Calu3 (cell line): Measurements from ENCODE around the gene C11orf24. TPM values are rescaled to one million over a fixed set of nuclear protein-coding genes. Genes with fewer than 3 reads are reported as not detected.
A peak's percentile ranks its signal among the peaks of the same experiment; 100 is the strongest.

Experiments used
- BruUV-seq: library from RNA; stranded (reverse); fragments of 400-500 nt; replicated peaks from 2 replicates; lab custom pipeline; 2021; lab: Mats Ljungman, UMichigan
- CTCF ChIA-PET: fragments of 300-600 bp; sonication (Branson Sonifier 250); formaldehyde crosslinking; loops from one replicate; lab custom pipeline; 2022; ENCODE audit warnings: antibody characterized with exemption; lab: Charles Lee
- DNase-seq: peaks from one replicate; pipeline ENCODE4 v3.0.0; 2022
- H3K27ac Mint-ChIP-seq: one replicate; pipeline ENCODE4 v1.8.0; 2022; ENCODE audit warnings: mixed read lengths; ENCODE audit not compliant: unreplicated experiment
- H3K27me3 Mint-ChIP-seq: one replicate; pipeline ENCODE4 v1.8.0; 2022; ENCODE audit warnings: mixed read lengths; ENCODE audit not compliant: unreplicated experiment
- H3K36me3 Mint-ChIP-seq: one replicate; pipeline ENCODE4 v1.8.0; 2022; ENCODE audit warnings: mild to moderate bottlenecking, moderate library complexity, mixed read lengths; ENCODE audit not compliant: insufficient read depth, unreplicated experiment
- H3K4me1 Mint-ChIP-seq: one replicate; pipeline ENCODE4 v1.8.0; 2022; ENCODE audit warnings: mild to moderate bottlenecking, low read depth, mixed read lengths; ENCODE audit not compliant: unreplicated experiment
- H3K4me3 Mint-ChIP-seq: one replicate; pipeline ENCODE4 v1.8.0; 2022; ENCODE audit warnings: mild to moderate bottlenecking, low read depth, moderate library complexity, mixed read lengths; ENCODE audit not compliant: unreplicated experiment
- H3K9me3 Mint-ChIP-seq: one replicate; pipeline ENCODE4 v1.8.0; 2022; ENCODE audit warnings: low read depth, mixed read lengths; ENCODE audit not compliant: unreplicated experiment
- CTCF ChIP-seq: fragments of 200-600 bp; IDR thresholded peaks from one replicate; pipeline ENCODE4 v1.8.0; 2022; ENCODE audit warnings: antibody characterized with exemption; ENCODE audit not compliant: unreplicated experiment
- intact Hi-C: fragments of 100-400 bp; cut with micrococcal nuclease; formaldehyde crosslinking; loops from one replicate; pipeline ENCODE4 v1.10.0; 2022; ENCODE audit not compliant: unreplicated experiment
- total RNA-seq: library from RNA; stranded (reverse); gene quantifications from 2 replicates; pipeline ENCODE4 v1.2.3, GENCODE V29; 2022

Gene C11orf24
- total RNA-seq, 1 experiment from 2014 or later = 52.3 TPM

- peak overlapping the region; percentile 96 for H3K4me3 Mint-ChIP-seq
- H3K9me3 Mint-ChIP-seq = no peaks in the 10 kb centered on the region
- peak overlapping the region; percentile 94 for H3K27ac Mint-ChIP-seq
- CTCF ChIA-PET = interaction anchor here (0.6 to 2.2 kb wide), 5 partner anchors 16 to 121 kb away, joined by 3 to 23 read pairs (median 3); no protein-coding TSS in a partner anchor
- intact Hi-C loops = no loop called here
- H3K36me3 Mint-ChIP-seq = peaks cover 38% of the 10 kb centered on the region
- H3K4me1 Mint-ChIP-seq = peaks cover 47% of the 10 kb centered on the region
- no peaks in the 10 kb centered on the region for H3K27me3 Mint-ChIP-seq
- no TSS peak for BruUV-seq
- no peak for TF ChIP-seq CTCF
- no peak for DNase-seq
Measured at GRCh38 chr11:68273026-68273738, 1.4 kb upstream of the C11orf24 start.

- no TSS peak for BruUV-seq
- H3K4me3 Mint-ChIP-seq = peak overlapping the region; percentile 96
- CTCF ChIA-PET = interaction anchor here (0.6 to 2.2 kb wide), 8 partner anchors 13 to 32 kb away, joined by 3 to 23 read pairs (median 4); no protein-coding TSS in a partner anchor
Measured at GRCh38 chr11:68271023-68271780, 571 bp downstream of the C11orf24 start.

GRCh38 chr11:68270196-68271022, 1.4 kb downstream of the C11orf24 start:
- CTCF ChIA-PET = interaction anchor here (0.6 to 1.6 kb wide), 5 partner anchors 12 to 32 kb away, joined by 3 to 17 read pairs (median 4); no protein-coding TSS in a partner anchor
- intact Hi-C loops = loop anchor here (2.0 kb wide), 1 partner anchor 26 kb away; no protein-coding TSS in a partner anchor
- TF ChIP-seq CTCF = no peak
- Mint-ChIP-seq H3K4me3 (peak overlapping the region; percentile 96), H3K9me3 (no peaks in the 10 kb centered on the region), H3K27ac (peak overlapping the region; percentile 94), H3K4me1 (peaks cover 38% of the 10 kb centered on the region), H3K36me3 (peaks cover 28% of the 10 kb centered on the region), H3K27me3 (no peaks in the 10 kb centered on the region)
- DNase-seq = no peak
- TSS peak; percentile 34 for BruUV-seq

More at GRCh38 chr11:68271023-68271780, 571 bp downstream of the C11orf24 start:
- peak overlapping the region; percentile 94 for H3K27ac Mint-ChIP-seq
- intact Hi-C loops = loop anchor here (2.0 kb wide), 1 partner anchor 26 kb away; no protein-coding TSS in a partner anchor
- H3K36me3 Mint-ChIP-seq = peaks cover 36% of the 10 kb centered on the region
- peak; percentile 66 for DNase-seq
- peaks cover 46% of the 10 kb centered on the region for H3K4me1 Mint-ChIP-seq
- H3K27me3 Mint-ChIP-seq = no peaks in the 10 kb centered on the region
- TF ChIP-seq CTCF = peak; percentile 39
- no peaks in the 10 kb centered on the region for H3K9me3 Mint-ChIP-seq
